K562 (cell line): ENCODE data around the gene CDH12. TPM values are rescaled to one million over a fixed set of nuclear protein-coding genes. Genes with fewer than 3 reads are reported as not detected.

Experiments used
- ATAC-seq: fragments of 200-7000 bp; cut with Tn5 transposase; 3 replicates; pipeline ENCODE4 v1.9.1; 2020; ENCODE audit warnings: moderate library complexity
- BruUV-seq: library from RNA; stranded (reverse); fragments of 400-500 nt; replicated peaks from 2 replicates; lab custom pipeline; 2021; lab: Mats Ljungman, UMichigan
- CTCF ChIA-PET: fragments of 300-600 bp; formaldehyde crosslinking; extraction: SDS; loops from one replicate; lab custom pipeline; 2021; ENCODE audit warnings: low intra/inter-chr PET ratio; lab: Yijun Ruan, JAX
- POLR2A ChIA-PET: fragments of 300-600, 350-650 bp; sonication (Branson Sonifier 250); formaldehyde crosslinking; extraction: SDS; loops from one replicate; lab custom pipeline; 2021; ENCODE audit warnings: antibody characterized with exemption, inconsistent platforms; lab: Yijun Ruan, JAX
- DNase-seq, 4 experiments: peaks; one replicate each; pipeline versions ENCODE4 v3.0.0 to v3.0.0-alpha.2; 2011 to 2018; ENCODE audit warnings: low spot score in 3 of 4, mixed read lengths in 3 of 4; ENCODE audit errors: extremely low read depth in 1 of 4
- FAIRE-seq: peaks from 2 replicates; lab custom pipeline; 2011; peaks lifted over from hg19 to GRCh38; lab: Jason Lieb, UNC
- H2AFZ ChIP-seq: 2 replicates; pipeline ENCODE4 v1.6.0; 2011; ENCODE audit warnings: low read depth, low read length, control low read depth, inconsistent platforms
- H3K27ac ChIP-seq: fragments of 200-600 bp; 3 replicates; pipeline ENCODE4 v1.8.0; 2011; ENCODE audit warnings: low read depth, mild to moderate bottlenecking, control low read depth, inconsistent platforms, low read length, moderate library complexity, mixed read lengths; ENCODE audit errors: extremely low read depth
- H3K27me3 ChIP-seq, 2 experiments: fragments of 300-600 bp in 1 of 2; 2 replicates in 1 of 2; 3 replicates in 1 of 2; pipeline versions ENCODE4 v1.6.0 to v1.8.0; 2011; ENCODE audit warnings: inconsistent platforms in 2 of 2, low read length in 2 of 2, mild to moderate bottlenecking in 1 of 2, mixed read lengths in 1 of 2, moderate library complexity in 1 of 2; ENCODE audit not compliant: control insufficient read depth in 2 of 2, insufficient read depth in 2 of 2
- H3K36me3 ChIP-seq: fragments of 300-600 bp; 3 replicates; pipeline ENCODE4 v1.8.0; 2011; ENCODE audit warnings: mild to moderate bottlenecking, low read length, inconsistent platforms; ENCODE audit not compliant: control insufficient read depth, insufficient read depth
- H3K4me1 ChIP-seq, 2 experiments: fragments of 200-600 bp in 1 of 2; replicated peaks in 1 of 2; 2 replicates in 1 of 2; 3 replicates in 1 of 2; pipeline versions ENCODE4 v1.5.1 to v1.8.0; 2011; ENCODE audit warnings: inconsistent platforms in 2 of 2, low read length in 2 of 2, mild to moderate bottlenecking in 1 of 2, mixed read lengths in 1 of 2, moderate library complexity in 1 of 2; ENCODE audit not compliant: control insufficient read depth in 2 of 2, insufficient read depth in 2 of 2
- H3K4me2 ChIP-seq: 2 replicates; pipeline ENCODE4 v1.6.1; 2011; ENCODE audit warnings: low read length, control low read depth, inconsistent platforms, mixed read lengths; ENCODE audit not compliant: insufficient read depth
- H3K4me3 ChIP-seq: fragments of 200-600 bp; sonication (generic), shearing (Covaris generic); 2 replicates; pipeline ENCODE4 v1.5.1; 2016; ENCODE audit warnings: control low read depth, inconsistent platforms
- H3K79me2 ChIP-seq: fragments of 200-600 bp; 3 replicates; pipeline ENCODE4 v1.8.0; 2011; ENCODE audit warnings: low read length, inconsistent platforms; ENCODE audit not compliant: control insufficient read depth, insufficient read depth
- H3K9ac ChIP-seq, 2 experiments: 2 replicates each; pipeline versions ENCODE4 v1.6.0 to v1.6.1; 2011; ENCODE audit warnings: low read depth in 2 of 2, low read length in 2 of 2, control low read depth in 1 of 2, inconsistent platforms in 1 of 2, mild to moderate bottlenecking in 1 of 2, mixed read lengths in 1 of 2; ENCODE audit not compliant: insufficient read depth in 1 of 2
- H3K9me1 ChIP-seq: one replicate; pipeline ENCODE4 v1.6.0; 2011; ENCODE audit warnings: inconsistent platforms, mild to moderate bottlenecking, low read length, moderate library complexity; ENCODE audit not compliant: control insufficient read depth, insufficient read depth
- H3K9me3 ChIP-seq: replicated peaks from 2 replicates; pipeline ENCODE4 v1.5.1; 2011; ENCODE audit warnings: low read depth, low read length, inconsistent platforms; ENCODE audit not compliant: control insufficient read depth, insufficient read depth
- H4K20me1 ChIP-seq: replicated peaks from 2 replicates; pipeline ENCODE4 v1.6.1; 2011; ENCODE audit warnings: low read length, inconsistent platforms, mixed read lengths; ENCODE audit not compliant: control insufficient read depth, insufficient read depth
- ARID1B ChIP-seq: fragments of 450-650 bp; IDR thresholded peaks from 2 replicates; pipeline ENCODE4 v1.6.1; 2016; ENCODE audit warnings: antibody characterized with exemption, mild to moderate bottlenecking, inconsistent platforms
- BCL6 ChIP-seq: fragments of 250-450 bp; sonication (Bioruptor Pico); IDR thresholded peaks from 2 replicates; pipeline ENCODE4 v1.4.0; 2020
- CBFA2T2 ChIP-seq: fragments of 450-650 bp; conservative IDR thresholded peaks from 2 replicates; pipeline ENCODE4 v1.6.1; 2017; ENCODE audit warnings: mild to moderate bottlenecking
- CBFA2T3 ChIP-seq: fragments of 450-650 bp; IDR thresholded peaks from 2 replicates; pipeline ENCODE4 v1.6.1; 2017
- DACH1 ChIP-seq: fragments of 450-650 bp; IDR thresholded peaks from 2 replicates; pipeline ENCODE4 v1.6.1; 2018; ENCODE audit not compliant: partially characterized antibody
- EP300 ChIP-seq: IDR thresholded peaks from 2 replicates; pipeline ENCODE4 v1.6.1; 2012; ENCODE audit warnings: low read length, improper control_type of control experiment
- ESRRA ChIP-seq: fragments of 450-650 bp; IDR thresholded peaks from 2 replicates; pipeline ENCODE4 v1.6.1; 2014; ENCODE audit warnings: low read depth, mild to moderate bottlenecking, moderate library complexity, borderline replicate concordance
- KDM1A ChIP-seq, 2 experiments: fragments of 450-650 bp; IDR thresholded peaks; 2 replicates each; pipeline ENCODE4 v1.6.1; 2016; ENCODE audit warnings: mild to moderate bottlenecking in 2 of 2
- MTA2 ChIP-seq: fragments of 450-650 bp; IDR thresholded peaks from 2 replicates; pipeline ENCODE4 v1.6.1; 2016; ENCODE audit warnings: low read depth
- MTF1 ChIP-seq: fragments of 250-450 bp; sonication (Bioruptor Pico); IDR thresholded peaks from 2 replicates; pipeline ENCODE4 v1.9.0; 2021; ENCODE audit warnings: moderate library complexity, mild to moderate bottlenecking, inconsistent platforms, borderline replicate concordance
- NCOR1 ChIP-seq: fragments of 450-650 bp; IDR thresholded peaks from 2 replicates; pipeline ENCODE4 v1.6.1; 2016; ENCODE audit warnings: mild to moderate bottlenecking, moderate library complexity
- RBM15 ChIP-seq: fragments of 200-400 bp; formaldehyde crosslinking; IDR thresholded peaks from 2 replicates; pipeline ENCODE4 v1.6.1; 2018; ENCODE audit warnings: mild to moderate bottlenecking, low read length, moderate library complexity; ENCODE audit not compliant: insufficient read depth
- RFX7 ChIP-seq: fragments of 250-450 bp; sonication (Bioruptor Pico); IDR thresholded peaks from 2 replicates; pipeline ENCODE4 v1.5.1; 2021; ENCODE audit warnings: mild to moderate bottlenecking
- SIN3A ChIP-seq, 2 experiments: fragments of 150-350 bp in 1 of 2; IDR thresholded peaks; 2 replicates each; pipeline ENCODE4 v1.6.1; 2011 to 2016; ENCODE audit warnings: borderline replicate concordance in 2 of 2, low read depth in 2 of 2, low read length in 2 of 2, mild to moderate bottlenecking in 2 of 2, moderate library complexity in 2 of 2; ENCODE audit not compliant: control insufficient read depth in 1 of 2
- SMARCA4 ChIP-seq: fragments of 450-650 bp; IDR thresholded peaks from 2 replicates; pipeline ENCODE4 v1.6.1; 2016
- SOX6 ChIP-seq: fragments of 450-650 bp; IDR thresholded peaks from 2 replicates; pipeline ENCODE4 v1.6.1; 2014; ENCODE audit warnings: mild to moderate bottlenecking
- STAT5A ChIP-seq: IDR thresholded peaks from 2 replicates; pipeline ENCODE4 v1.6.1; 2012; ENCODE audit warnings: low read length, inconsistent platforms, borderline replicate concordance
- TAL1 ChIP-seq: fragments of 450-650 bp; IDR thresholded peaks from 2 replicates; pipeline ENCODE4 v1.6.1; 2016; ENCODE audit warnings: mild to moderate bottlenecking
- TCF3 ChIP-seq: sonication (generic); formaldehyde crosslinking; IDR thresholded peaks from 2 replicates; pipeline ENCODE4 v1.4.0; 2020; ENCODE audit warnings: mild to moderate bottlenecking, missing genetic modification reagents
- TEAD4 ChIP-seq, 2 experiments: sonication (generic) in 1 of 2; formaldehyde crosslinking in 1 of 2; IDR thresholded peaks; 2 replicates each; pipeline versions ENCODE4 v1.6.1 to v1.8.0; 2012 to 2022; ENCODE audit warnings: borderline replicate concordance in 1 of 2, inconsistent platforms in 1 of 2, low read length in 1 of 2, mild to moderate bottlenecking in 1 of 2, missing genetic modification reagents in 1 of 2
- ZNF311 ChIP-seq: fragments of 250-450 bp; sonication (Bioruptor Pico); IDR thresholded peaks from 2 replicates; pipeline ENCODE4 v1.4.0; 2020; ENCODE audit warnings: mild to moderate bottlenecking, moderate library complexity
- ZNF444 ChIP-seq: fragments of 250-450 bp; sonication (Bioruptor Pico); IDR thresholded peaks from 2 replicates; pipeline ENCODE4 v1.4.0; 2020; ENCODE audit warnings: mild to moderate bottlenecking, moderate library complexity
- in situ Hi-C: fragments of 300-500 bp; cut with MboI; formaldehyde crosslinking; loops from 4 replicates; pipeline ENCODE4 v1.15.0; 2018; ENCODE audit warnings: inconsistent platforms, mixed read lengths
- intact Hi-C: fragments of 100-400 bp; cut with micrococcal nuclease; formaldehyde crosslinking; loops from 2 replicates; pipeline ENCODE4 v1.14.2; 2022
- polyA plus RNA-seq, 8 experiments: library from polyadenylated mRNA; depleted of rRNA in 4 of 8; stranded (reverse) in 5 of 8; unstranded in 3 of 8; fragments of >200 nt; fragmentation: Nextera tagmentation in 2 of 8; fragmentation: Illumina TruSeq in 1 of 8; extraction: Ambion mirVana in 2 of 8; extraction: Trizol in 1 of 8; gene quantifications; 2 replicates each; pipeline versions ENCODE4 v1.2.1 to v1.2.3, GENCODE V29; 2011 to 2014; ENCODE audit warnings: inconsistent platforms in 1 of 8, missing spikeins in 1 of 8
- total RNA-seq, 7 experiments: library from RNA; depleted of rRNA in 6 of 7; stranded (reverse); fragments of >200 nt in 6 of 7; fragmentation: Illumina TruSeq in 2 of 7; extraction: Trizol in 2 of 7; gene quantifications; 2 replicates each; pipeline versions ENCODE4 v1.2.1 to v1.2.3, GENCODE V29; 2011 to 2021; ENCODE audit warnings: low replicate concordance in 1 of 7

The CDH12 gene
- total and polyA plus RNA-seq, 9 of the 15 experiments (the other 6 are each of a cell fraction or from before 2014, with no cell fraction given): 0.03 to 1.7 (median 0.37) TPM

DNA sequence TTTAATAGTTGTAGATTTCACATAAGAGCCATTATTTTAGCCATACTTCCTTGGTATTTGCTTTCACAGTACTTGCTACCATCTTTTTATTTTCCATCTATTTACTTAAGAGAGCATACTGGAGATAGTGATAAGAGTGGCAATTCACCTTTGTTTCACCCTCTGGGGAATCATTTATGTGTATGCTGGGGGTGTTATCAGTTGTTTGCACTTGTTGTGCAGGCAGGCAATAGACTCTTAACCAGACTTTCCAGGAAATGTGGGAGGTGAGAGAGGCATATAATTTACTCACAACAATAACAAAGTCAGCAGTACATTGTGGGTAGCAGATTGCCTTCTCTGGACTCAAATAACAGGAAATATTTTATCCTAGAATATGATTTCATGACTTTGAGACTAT is 1018.3 kb downstream of the CDH12 start:
- in situ Hi-C loops: no loop called here
- CTCF ChIA-PET: no interaction called here
- TF ChIP-seq NCOR1: peak; percentile 68
- peak; percentile 74 for TF ChIP-seq ARID1B
- peak; percentile 65 for TF ChIP-seq TCF3 (CRISPR knock-in tag)
- TF ChIP-seq ZNF311 (CRISPR knock-in tag): peak; percentile 84
- peak; percentile 71 for TF ChIP-seq CBFA2T2
- TF ChIP-seq EP300: peak; percentile 32; the same call in 1 of the 2 replicates
- peak; percentile 52 for TF ChIP-seq SOX6
- TF ChIP-seq STAT5A: peak; percentile 75
- TF ChIP-seq MTA2: peak; percentile 44; the same call in 1 of the 2 replicates
- peak; percentile 81 for TF ChIP-seq CBFA2T3
- no peak for TF ChIP-seq RBM15
- peak; percentile 18; the same call in 1 of the 2 replicates for TF ChIP-seq SMARCA4
- TF ChIP-seq RFX7 (CRISPR knock-in tag): no peak
- TF ChIP-seq ESRRA: no peak
- TF ChIP-seq KDM1A (IDR thresholded peaks at IDR 0.05): peak; percentile 38 to 42; a peak in 3 of 4 replicates
- TF ChIP-seq BCL6: no peak
- no peak for TF ChIP-seq DACH1
- TF ChIP-seq SIN3A (IDR thresholded peaks at IDR 0.05; ENCODE audit: borderline replicate concordance in 2 of 2, control insufficient read depth in 1 of 2, low read depth in 2 of 2, low read length in 2 of 2): no peak
- TF ChIP-seq TEAD4 (IDR thresholded peaks at IDR 0.05; ENCODE audit: low read length): 0 out of 2 replicates have a peak, but pooled peaks have one; percentile 14
- TF ChIP-seq TEAD4 (CRISPR knock-in tag; IDR thresholded peaks at IDR 0.05; ENCODE audit: borderline replicate concordance): no peak
- TF ChIP-seq ZNF444 (CRISPR knock-in tag): no peak
- peak; percentile 72 for TF ChIP-seq TAL1
- TF ChIP-seq MTF1 (CRISPR knock-in tag): no peak

More for the DNA sequence above, 1018.3 kb downstream of the CDH12 start:
- no TSS peak for BruUV-seq
- no peak overlapping the region for H2AFZ ChIP-seq
- no peak overlapping the region for H3K4me2 ChIP-seq
- H3K4me3 ChIP-seq: no peak overlapping the region
- intact Hi-C loops: no loop called here
- H3K36me3 ChIP-seq: no peaks in the 10 kb centered on the region
- no peak overlapping the region for H3K9ac ChIP-seq
- no peak overlapping the region for H3K27ac ChIP-seq
- no peaks in the 10 kb centered on the region for H3K4me1 ChIP-seq
- peak; percentile 38 to 42 (median 40) for DNase-seq
- FAIRE-seq: no peak
- no peaks in the 10 kb centered on the region for H3K9me3 ChIP-seq
- H3K9me1 ChIP-seq: no peaks in the 10 kb centered on the region
- POLR2A ChIA-PET: no interaction called here
- no peak for ATAC-seq
- no peaks in the 10 kb centered on the region for H4K20me1 ChIP-seq
- H3K79me2 ChIP-seq: no peaks in the 10 kb centered on the region
- H3K27me3 ChIP-seq: no peaks in the 10 kb centered on the region
